OCI-LY7 (cell line): Measurements from ENCODE around the gene FGF21. TPM values are rescaled to one million over a fixed set of nuclear protein-coding genes. Genes with fewer than 3 reads are reported as not detected.

ENCODE experiments used
- BruUV-seq: library from RNA; stranded (reverse); fragments of 400-500 nt; replicated peaks from 2 replicates; lab custom pipeline; 2021; lab: Mats Ljungman, UMichigan
- CTCF ChIA-PET: fragments of 300-600 bp; sonication (Branson Sonifier 250); formaldehyde crosslinking; loops from one replicate; lab custom pipeline; 2022; ENCODE audit warnings: antibody characterized with exemption; ENCODE audit not compliant: unreplicated experiment; lab: Charles Lee
- POLR2A ChIA-PET: fragments of 300-600 bp; sonication (Branson Sonifier 250); formaldehyde crosslinking; loops from one replicate; lab custom pipeline; 2022; ENCODE audit warnings: antibody characterized with exemption; lab: Charles Lee
- DNase-seq: peaks from one replicate; pipeline ENCODE4 v3.0.0-alpha.2; 2015; ENCODE audit warnings: low spot score
- H2AFZ ChIP-seq: fragments of 200-600 bp; sonication (generic), shearing (Covaris generic); 2 replicates; pipeline ENCODE4 v1.6.1; 2014; ENCODE audit warnings: mild to moderate bottlenecking, antibody characterized with exemption, low read length, moderate library complexity
- H3K27ac ChIP-seq: fragments of 200-600 bp; sonication (generic); 2 replicates; pipeline ENCODE4 v1.5.1; 2014; ENCODE audit warnings: mixed run types, low read depth, mild to moderate bottlenecking, moderate library complexity, low read length, inconsistent platforms; ENCODE audit not compliant: poor library complexity, severe bottlenecking
- H3K36me3 ChIP-seq: fragments of 200-600 bp; sonication (generic); 2 replicates; pipeline ENCODE4 v1.6.1; 2014; ENCODE audit warnings: mild to moderate bottlenecking, antibody characterized with exemption, low read length, moderate library complexity, mixed read lengths; ENCODE audit not compliant: insufficient read depth
- H3K4me1 ChIP-seq: fragments of 200-600 bp; sonication (generic); 2 replicates; pipeline ENCODE4 v1.5.1; 2014; ENCODE audit warnings: mild to moderate bottlenecking, low read length; ENCODE audit not compliant: insufficient read depth, poor library complexity, severe bottlenecking
- H3K4me2 ChIP-seq: fragments of 200-600 bp; sonication (generic); 2 replicates; pipeline ENCODE4 v1.6.1; 2014; ENCODE audit warnings: mild to moderate bottlenecking, low read length
- H3K4me3 ChIP-seq: fragments of 200-600 bp; sonication (generic); 2 replicates; pipeline ENCODE4 v1.5.1; 2014; ENCODE audit warnings: mild to moderate bottlenecking, low read depth, low read length; ENCODE audit not compliant: poor library complexity, severe bottlenecking
- H3K79me2 ChIP-seq: fragments of 200-600 bp; sonication (generic); 2 replicates; pipeline ENCODE4 v1.6.1; 2016; ENCODE audit warnings: low read depth, mild to moderate bottlenecking, low read length, moderate library complexity, mixed read lengths; ENCODE audit not compliant: insufficient read depth
- H3K9me2 ChIP-seq: fragments of 200-600 bp; sonication (generic); 2 replicates; pipeline ENCODE4 v1.6.1; 2016; ENCODE audit warnings: mild to moderate bottlenecking, low read length, mixed read lengths; ENCODE audit not compliant: insufficient read depth
- H3K9me3 ChIP-seq: fragments of 200-600 bp; sonication (generic); 2 replicates; pipeline ENCODE4 v1.6.1; 2014; ENCODE audit warnings: mild to moderate bottlenecking, mixed run types, low read length, mixed read lengths
- H4K20me1 ChIP-seq: fragments of 200-600 bp; sonication (generic); 2 replicates; pipeline ENCODE4 v1.6.1; 2014; ENCODE audit warnings: mild to moderate bottlenecking, antibody characterized with exemption, low read length, moderate library complexity, mixed read lengths; ENCODE audit not compliant: insufficient read depth
- EZH2phosphoT487 ChIP-seq: fragments of 200-600 bp; sonication (generic); IDR thresholded peaks from 2 replicates; pipeline ENCODE4 v1.6.1; 2018; ENCODE audit warnings: low read depth, borderline replicate concordance, mild to moderate bottlenecking, mixed run types, antibody characterized with exemption, low read length, moderate library complexity, mixed read lengths
- intact Hi-C: fragments of 100-400 bp; cut with micrococcal nuclease; formaldehyde crosslinking; loops from one replicate; pipeline ENCODE4 v1.10.0; 2022; ENCODE audit not compliant: unreplicated experiment
- total RNA-seq, 2 experiments: library from RNA; depleted of rRNA in 1 of 2; stranded (reverse); fragments of >200 nt in 1 of 2; shearing (Covaris generic) in 1 of 2; gene quantifications; 2 replicates each; pipeline ENCODE4 v1.2.3, GENCODE V29; 2014 to 2022
- TF ChIP-seq, protein P1 (sequence below): fragments of 200-600 bp; sonication (generic); conservative IDR thresholded peaks from 2 replicates; pipeline ENCODE4 v1.5.1; 2014; ENCODE audit warnings: mild to moderate bottlenecking, antibody characterized with exemption, low read length, moderate library complexity, mixed read lengths

FGF21 gene
- total RNA-seq, 2 experiments from 2014 or later, result not detected

DNA sequence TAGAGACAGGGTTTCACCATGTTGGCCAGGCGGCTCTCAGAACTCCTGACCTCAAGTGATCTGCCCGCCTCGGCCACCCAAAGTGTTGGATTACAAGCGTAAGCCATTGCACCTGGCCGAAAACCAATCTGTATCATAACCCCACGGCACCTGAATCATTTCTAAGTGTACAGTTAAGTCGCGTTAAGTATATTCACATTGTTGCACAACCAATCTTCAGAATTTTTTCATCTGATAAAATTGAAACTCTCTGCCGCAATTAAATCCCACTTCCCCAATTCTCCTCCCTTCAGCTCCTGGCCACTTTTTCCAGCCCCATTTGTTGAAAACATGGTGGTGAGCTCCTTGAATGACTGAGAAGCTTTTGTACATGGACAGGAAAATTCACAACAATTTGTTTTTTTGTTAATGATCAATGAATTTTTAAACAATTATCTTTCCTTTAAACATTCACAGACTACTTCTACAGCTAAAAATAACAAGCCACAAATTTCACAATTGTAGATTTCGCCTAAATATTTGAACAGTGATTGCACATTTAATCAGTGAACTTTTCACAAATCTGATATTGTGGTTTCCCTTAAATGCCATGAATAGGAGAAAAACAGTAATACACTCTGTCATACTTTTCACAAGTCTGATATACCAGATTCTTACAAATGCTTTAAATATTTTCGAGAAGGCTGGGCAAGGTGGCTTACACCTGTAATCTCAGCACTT lies 13.8 kb downstream of the FGF21 start:
- TF ChIP-seq, protein P1, sequence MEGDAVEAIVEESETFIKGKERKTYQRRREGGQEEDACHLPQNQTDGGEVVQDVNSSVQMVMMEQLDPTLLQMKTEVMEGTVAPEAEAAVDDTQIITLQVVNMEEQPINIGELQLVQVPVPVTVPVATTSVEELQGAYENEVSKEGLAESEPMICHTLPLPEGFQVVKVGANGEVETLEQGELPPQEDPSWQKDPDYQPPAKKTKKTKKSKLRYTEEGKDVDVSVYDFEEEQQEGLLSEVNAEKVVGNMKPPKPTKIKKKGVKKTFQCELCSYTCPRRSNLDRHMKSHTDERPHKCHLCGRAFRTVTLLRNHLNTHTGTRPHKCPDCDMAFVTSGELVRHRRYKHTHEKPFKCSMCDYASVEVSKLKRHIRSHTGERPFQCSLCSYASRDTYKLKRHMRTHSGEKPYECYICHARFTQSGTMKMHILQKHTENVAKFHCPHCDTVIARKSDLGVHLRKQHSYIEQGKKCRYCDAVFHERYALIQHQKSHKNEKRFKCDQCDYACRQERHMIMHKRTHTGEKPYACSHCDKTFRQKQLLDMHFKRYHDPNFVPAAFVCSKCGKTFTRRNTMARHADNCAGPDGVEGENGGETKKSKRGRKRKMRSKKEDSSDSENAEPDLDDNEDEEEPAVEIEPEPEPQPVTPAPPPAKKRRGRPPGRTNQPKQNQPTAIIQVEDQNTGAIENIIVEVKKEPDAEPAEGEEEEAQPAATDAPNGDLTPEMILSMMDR, result no peak
- TF ChIP-seq EZH2phosphoT487, result no peak
- no peaks in the 10 kb centered on the region for H3K9me2 ChIP-seq
- CTCF ChIA-PET, result no interaction called here
- no peaks in the 10 kb centered on the region for H4K20me1 ChIP-seq
- no peaks in the 10 kb centered on the region for H3K36me3 ChIP-seq
- no peak overlapping the region for H3K4me2 ChIP-seq
- H3K27ac ChIP-seq, result no peak overlapping the region
- H3K9me3 ChIP-seq, result no peaks in the 10 kb centered on the region
- no peaks in the 10 kb centered on the region for H3K4me1 ChIP-seq
- H2AFZ ChIP-seq, result no peak overlapping the region
- DNase-seq, result no peak
- H3K79me2 ChIP-seq, result no peaks in the 10 kb centered on the region
- intact Hi-C loops, result no loop called here
- no peak overlapping the region for H3K4me3 ChIP-seq
- BruUV-seq, result no TSS peak
- POLR2A ChIA-PET, result no interaction called here

DNA sequence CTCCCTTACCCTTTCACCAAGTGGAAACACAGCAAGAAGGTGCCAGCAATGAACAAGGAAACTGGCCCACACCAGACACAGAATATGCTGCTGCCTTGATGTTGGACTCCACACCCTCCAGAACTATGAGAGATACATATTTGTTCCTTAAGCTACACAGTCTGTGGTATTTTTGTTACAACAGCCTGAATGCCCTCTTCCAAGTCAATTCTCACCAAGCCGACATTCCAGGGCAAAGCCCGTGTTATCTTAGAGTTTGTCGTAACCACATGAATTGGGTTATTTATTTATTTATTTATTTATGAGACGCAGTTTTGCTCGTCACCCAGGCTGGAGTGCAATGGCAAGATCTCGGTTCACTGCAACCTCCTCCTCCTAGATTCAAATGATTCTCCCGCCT lies 14.9 kb downstream of the FGF21 start:
- H3K9me2 ChIP-seq, result no peaks in the 10 kb centered on the region
- no peaks in the 10 kb centered on the region for H3K36me3 ChIP-seq
- H3K4me2 ChIP-seq, result no peak overlapping the region
- no peaks in the 10 kb centered on the region for H3K79me2 ChIP-seq
- no peaks in the 10 kb centered on the region for H4K20me1 ChIP-seq
- no peaks in the 10 kb centered on the region for H3K9me3 ChIP-seq
- ChIA-PET CTCF (no interaction called here), POLR2A (no interaction called here)
- DNase-seq, result no peak
- no peaks in the 10 kb centered on the region for H3K4me1 ChIP-seq
- no peak overlapping the region for H3K27ac ChIP-seq
- intact Hi-C loops, result no loop called here
- TF ChIP-seq EZH2phosphoT487, result no peak
- TF ChIP-seq, protein P1, result no peak
- no TSS peak for BruUV-seq
- no peak overlapping the region for H2AFZ ChIP-seq
- H3K4me3 ChIP-seq, result no peak overlapping the region

DNA sequence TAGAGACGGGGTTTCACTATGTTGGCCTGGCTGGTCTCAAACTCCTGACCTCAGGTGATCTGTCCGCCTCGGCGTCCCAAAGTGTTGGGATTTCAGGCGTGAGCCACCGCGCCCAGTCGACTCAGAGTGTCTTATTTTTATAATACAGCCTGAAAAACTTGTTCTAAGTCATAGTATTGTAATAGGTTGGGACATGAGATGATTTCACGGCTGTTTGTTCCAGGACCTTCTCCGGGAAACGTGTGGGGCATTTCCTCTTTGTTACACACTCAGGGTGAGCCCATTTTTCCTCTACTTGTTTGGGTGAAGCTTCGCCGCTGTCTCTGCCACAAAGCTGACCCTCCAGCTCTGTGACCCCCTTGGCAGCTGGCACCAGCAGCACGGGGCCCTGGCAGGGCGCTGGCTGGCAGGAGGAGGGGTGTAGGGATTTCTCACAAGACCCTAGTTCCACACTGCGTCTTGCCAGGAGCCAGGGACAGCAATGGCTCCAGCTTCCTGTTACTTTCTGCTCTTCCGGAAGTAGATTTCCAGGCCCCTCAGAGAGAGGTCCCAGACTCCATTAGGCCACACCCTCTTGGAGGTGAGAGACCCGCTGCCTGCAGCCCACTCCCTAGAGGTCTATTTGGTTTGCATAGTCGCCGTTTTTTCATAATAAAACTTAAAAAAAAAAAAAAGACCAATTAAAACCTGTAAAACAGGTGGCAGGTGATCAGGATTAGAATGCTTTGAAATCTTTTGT lies 15.6 kb downstream of the FGF21 start:
- Histone ChIP-seq H3K9me2 (no peaks in the 10 kb centered on the region), H2AFZ (no peak overlapping the region), H3K9me3 (no peaks in the 10 kb centered on the region), H4K20me1 (no peaks in the 10 kb centered on the region), H3K36me3 (no peaks in the 10 kb centered on the region), H3K4me1 (no peaks in the 10 kb centered on the region), H3K79me2 (no peaks in the 10 kb centered on the region), H3K4me3 (no peak overlapping the region), H3K4me2 (no peak overlapping the region), H3K27ac (no peak overlapping the region)
- no peak for TF ChIP-seq EZH2phosphoT487
- TF ChIP-seq, protein P1, result no peak
- POLR2A ChIA-PET, result no interaction called here
- CTCF ChIA-PET, result no interaction called here
- DNase-seq, result no peak
- no TSS peak for BruUV-seq
- intact Hi-C loops, result no loop called here
